ENCODE results near the gene LMX1A.

LMX1A gene

DNA sequence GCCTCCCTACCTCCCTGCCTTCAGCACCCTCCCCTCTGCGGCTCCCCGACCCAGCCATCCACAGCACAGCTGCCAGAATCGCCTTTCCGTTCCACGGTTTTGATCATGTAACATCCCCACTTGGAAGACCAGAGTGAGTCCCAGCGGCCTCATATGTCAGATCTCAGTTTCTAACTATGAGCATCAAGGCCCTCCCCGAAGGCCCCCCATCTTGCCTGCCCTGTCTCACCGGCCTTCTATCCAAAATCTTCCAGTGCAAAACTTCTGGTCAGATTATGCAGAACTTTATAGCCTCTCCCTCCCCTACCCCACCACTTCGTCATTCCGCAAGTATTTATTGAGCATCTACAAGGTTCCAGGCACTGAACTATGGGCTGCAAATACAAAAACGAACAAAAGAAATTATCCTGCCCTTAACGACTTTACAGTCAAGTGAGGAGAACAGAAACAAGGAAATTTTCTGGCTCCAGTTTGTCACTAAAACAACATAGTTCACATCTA is 20.3 kb upstream of the LMX1A start (continued):
- TF ChIP-seq ZFP30 (CRISPR knock-in tag; IDR thresholded peaks at IDR 0.05) = no peak

DNA sequence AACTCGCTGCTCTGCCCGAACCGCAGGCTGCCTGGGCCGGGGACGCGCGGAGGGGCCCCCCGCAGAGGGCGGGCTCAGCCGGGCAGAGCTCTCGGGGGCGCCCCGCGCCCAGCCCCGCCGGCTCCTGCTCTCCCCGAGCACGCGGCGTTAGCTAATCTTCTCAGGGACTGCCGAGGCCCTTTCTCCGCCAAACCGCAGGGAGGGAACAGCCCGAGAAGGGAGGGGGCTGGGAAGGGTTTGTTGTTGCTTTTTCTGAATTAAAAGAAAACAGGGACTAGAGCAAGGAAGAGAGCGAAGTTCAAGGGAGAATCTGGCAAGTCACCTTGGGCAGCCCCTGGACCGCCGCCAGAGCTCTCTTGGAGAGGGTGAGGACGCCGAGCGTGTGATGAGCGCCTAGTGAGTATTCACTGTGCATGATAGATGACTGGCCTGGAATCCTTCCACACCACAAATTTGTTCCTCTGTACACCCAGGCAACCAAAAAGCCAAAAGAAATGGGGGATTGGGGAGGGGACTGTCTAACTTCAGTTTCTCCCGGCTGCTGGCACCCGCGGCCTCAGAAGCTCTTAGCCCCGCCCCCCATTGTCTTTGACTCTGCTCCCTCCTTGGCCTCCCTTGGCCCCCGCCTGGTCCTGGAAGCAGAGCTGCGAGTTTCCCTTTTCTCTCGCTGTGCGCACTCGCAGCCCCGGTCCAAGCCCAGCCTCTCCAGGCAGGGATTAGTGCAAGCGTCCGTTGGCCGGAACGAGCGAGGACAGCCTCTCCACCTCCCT is 19.7 kb upstream of the LMX1A start:
- TF ChIP-seq, protein P1, sequence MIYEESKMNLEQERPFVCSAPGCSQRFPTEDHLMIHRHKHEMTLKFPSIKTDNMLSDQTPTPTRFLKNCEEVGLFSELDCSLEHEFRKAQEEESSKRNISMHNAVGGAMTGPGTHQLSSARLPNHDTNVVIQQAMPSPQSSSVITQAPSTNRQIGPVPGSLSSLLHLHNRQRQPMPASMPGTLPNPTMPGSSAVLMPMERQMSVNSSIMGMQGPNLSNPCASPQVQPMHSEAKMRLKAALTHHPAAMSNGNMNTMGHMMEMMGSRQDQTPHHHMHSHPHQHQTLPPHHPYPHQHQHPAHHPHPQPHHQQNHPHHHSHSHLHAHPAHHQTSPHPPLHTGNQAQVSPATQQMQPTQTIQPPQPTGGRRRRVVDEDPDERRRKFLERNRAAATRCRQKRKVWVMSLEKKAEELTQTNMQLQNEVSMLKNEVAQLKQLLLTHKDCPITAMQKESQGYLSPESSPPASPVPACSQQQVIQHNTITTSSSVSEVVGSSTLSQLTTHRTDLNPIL (CRISPR knock-in tag; IDR thresholded peaks at IDR 0.05; ENCODE audit: low read depth) = no peak
- TF ChIP-seq ZNF8 (CRISPR knock-in tag; IDR thresholded peaks at IDR 0.05) (no peak), PPARA (CRISPR knock-in tag; IDR thresholded peaks at IDR 0.05; ENCODE audit: borderline replicate concordance) (no peak), ARNTL (CRISPR knock-in tag; IDR thresholded peaks at IDR 0.05; ENCODE audit: borderline replicate concordance, low read depth) (no peak), ZNF565 (CRISPR knock-in tag; conservative IDR thresholded peaks at IDR 0.05; ENCODE audit: low read depth) (no peak), TOX (CRISPR knock-in tag; IDR thresholded peaks at IDR 0.05; ENCODE audit: borderline replicate concordance) (no peak), TCF4 (CRISPR knock-in tag; IDR thresholded peaks at IDR 0.05; ENCODE audit: borderline replicate concordance) (no peak)
- no peak for ATAC-seq

- TF ChIP-seq ZNF8 (CRISPR knock-in tag; IDR thresholded peaks at IDR 0.05) (no peak), TOX (CRISPR knock-in tag; IDR thresholded peaks at IDR 0.05; ENCODE audit: borderline replicate concordance) (no peak), RARB (CRISPR knock-in tag; IDR thresholded peaks at IDR 0.05) (no peak)
- TF ChIP-seq, protein P2, sequence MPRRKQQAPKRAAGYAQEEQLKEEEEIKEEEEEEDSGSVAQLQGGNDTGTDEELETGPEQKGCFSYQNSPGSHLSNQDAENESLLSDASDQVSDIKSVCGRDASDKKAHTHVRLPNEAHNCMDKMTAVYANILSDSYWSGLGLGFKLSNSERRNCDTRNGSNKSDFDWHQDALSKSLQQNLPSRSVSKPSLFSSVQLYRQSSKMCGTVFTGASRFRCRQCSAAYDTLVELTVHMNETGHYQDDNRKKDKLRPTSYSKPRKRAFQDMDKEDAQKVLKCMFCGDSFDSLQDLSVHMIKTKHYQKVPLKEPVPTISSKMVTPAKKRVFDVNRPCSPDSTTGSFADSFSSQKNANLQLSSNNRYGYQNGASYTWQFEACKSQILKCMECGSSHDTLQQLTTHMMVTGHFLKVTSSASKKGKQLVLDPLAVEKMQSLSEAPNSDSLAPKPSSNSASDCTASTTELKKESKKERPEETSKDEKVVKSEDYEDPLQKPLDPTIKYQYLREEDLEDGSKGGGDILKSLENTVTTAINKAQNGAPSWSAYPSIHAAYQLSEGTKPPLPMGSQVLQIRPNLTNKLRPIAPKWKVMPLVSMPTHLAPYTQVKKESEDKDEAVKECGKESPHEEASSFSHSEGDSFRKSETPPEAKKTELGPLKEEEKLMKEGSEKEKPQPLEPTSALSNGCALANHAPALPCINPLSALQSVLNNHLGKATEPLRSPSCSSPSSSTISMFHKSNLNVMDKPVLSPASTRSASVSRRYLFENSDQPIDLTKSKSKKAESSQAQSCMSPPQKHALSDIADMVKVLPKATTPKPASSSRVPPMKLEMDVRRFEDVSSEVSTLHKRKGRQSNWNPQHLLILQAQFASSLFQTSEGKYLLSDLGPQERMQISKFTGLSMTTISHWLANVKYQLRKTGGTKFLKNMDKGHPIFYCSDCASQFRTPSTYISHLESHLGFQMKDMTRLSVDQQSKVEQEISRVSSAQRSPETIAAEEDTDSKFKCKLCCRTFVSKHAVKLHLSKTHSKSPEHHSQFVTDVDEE (CRISPR knock-in tag; IDR thresholded peaks at IDR 0.05) = no peak
- no peak for ATAC-seq
Measured at GRCh38 chr1:165375623-165376022, 19.1 kb upstream of the LMX1A start.

DNA sequence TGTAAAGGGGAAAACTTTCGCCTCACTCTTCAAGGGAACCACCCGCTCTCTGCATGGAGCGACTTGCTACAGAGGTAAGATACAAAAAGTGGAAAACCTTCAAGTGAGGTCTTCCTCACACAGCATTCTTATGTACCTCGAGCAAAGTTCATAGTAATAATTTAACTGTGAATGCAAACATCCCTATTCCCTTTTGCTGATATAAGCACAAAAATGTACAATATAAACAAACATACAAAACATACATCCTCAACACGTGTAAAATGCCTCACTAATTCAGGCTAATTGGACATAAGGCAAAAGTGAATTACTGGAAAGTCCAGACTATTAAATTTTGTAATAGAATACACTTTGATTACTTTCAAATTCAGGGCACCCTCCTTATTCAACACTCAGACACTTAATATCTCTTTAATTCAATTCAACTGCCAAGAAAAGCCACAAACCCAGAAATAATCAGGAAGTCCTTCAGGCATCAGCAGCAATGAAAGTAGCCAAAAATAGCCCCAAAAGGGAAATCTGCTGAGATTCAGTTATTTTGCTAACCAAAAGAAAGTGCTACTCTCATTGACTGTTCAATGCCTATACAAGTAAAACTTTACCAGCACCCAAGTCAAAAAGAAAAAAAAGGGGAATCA is 15.2 kb upstream of the LMX1A start:
- TF ChIP-seq ZNF8 (CRISPR knock-in tag; IDR thresholded peaks at IDR 0.05) (no peak), BACH2 (CRISPR knock-in tag; IDR thresholded peaks at IDR 0.05; ENCODE audit: borderline replicate concordance) (no peak), ISL1 (CRISPR knock-in tag; IDR thresholded peaks at IDR 0.05) (no peak), PPARA (CRISPR knock-in tag; IDR thresholded peaks at IDR 0.05; ENCODE audit: borderline replicate concordance) (no peak), POU6F1 (CRISPR knock-in tag; IDR thresholded peaks at IDR 0.05; ENCODE audit: borderline replicate concordance, low read depth) (no peak)

DNA sequence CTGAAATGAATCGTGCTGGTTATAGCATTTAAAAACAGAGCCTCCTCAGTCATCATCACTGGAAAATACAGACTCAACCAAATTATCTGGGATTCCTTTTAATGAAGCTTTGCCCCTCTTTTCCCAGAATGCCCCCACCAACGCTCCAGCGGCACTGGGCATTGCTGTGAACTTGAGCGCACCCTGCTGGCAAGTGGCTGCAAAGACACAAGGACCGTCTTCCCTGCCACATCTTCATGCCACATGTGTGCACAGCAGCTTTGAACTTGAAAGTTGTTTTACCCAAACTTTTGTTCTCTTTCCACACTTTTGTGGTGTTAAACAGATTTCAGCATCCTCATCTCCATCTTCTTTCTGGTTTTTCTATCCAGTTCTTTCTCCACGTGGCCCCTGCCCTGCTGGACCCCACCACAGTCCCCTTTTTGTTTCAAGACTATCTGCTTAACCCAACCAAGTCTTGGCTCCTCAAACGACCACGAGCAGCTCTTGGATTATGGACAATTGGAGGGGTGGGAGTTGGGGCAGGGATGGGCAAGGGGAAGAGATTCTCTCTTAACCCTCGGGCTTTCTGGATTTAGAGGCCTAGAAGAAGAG is 12.8 kb upstream of the LMX1A start:
- ATAC-seq = peak; percentile 87
- TF ChIP-seq BACH2 (CRISPR knock-in tag; IDR thresholded peaks at IDR 0.05; ENCODE audit: borderline replicate concordance) (no peak), ZFP30 (CRISPR knock-in tag; IDR thresholded peaks at IDR 0.05) (no peak), GLIS3 (CRISPR knock-in tag; IDR thresholded peaks at IDR 0.05) (no peak), ESRRG (CRISPR knock-in tag; IDR thresholded peaks at IDR 0.05) (no peak), ZFP3 (CRISPR knock-in tag; IDR thresholded peaks at IDR 0.05) (no peak), OSR1 (CRISPR knock-in tag; IDR thresholded peaks at IDR 0.05) (no peak), ZNF8 (CRISPR knock-in tag; IDR thresholded peaks at IDR 0.05) (no peak), TCF4 (CRISPR knock-in tag; IDR thresholded peaks at IDR 0.05; ENCODE audit: borderline replicate concordance) (no peak), POU6F1 (CRISPR knock-in tag; IDR thresholded peaks at IDR 0.05; ENCODE audit: borderline replicate concordance, low read depth) (no peak), ISL1 (CRISPR knock-in tag; IDR thresholded peaks at IDR 0.05) (no peak), ZNF70 (CRISPR knock-in tag; IDR thresholded peaks at IDR 0.05) (no peak), TOX (CRISPR knock-in tag; IDR thresholded peaks at IDR 0.05; ENCODE audit: borderline replicate concordance) (no peak)
- TF ChIP-seq, protein P2 (CRISPR knock-in tag; IDR thresholded peaks at IDR 0.05) = no peak

More for the DNA sequence above, 15.2 kb upstream of the LMX1A start:
- no peak for ATAC-seq
